Left cardiac atrium (tissue), 4 donors: ENCODE results near the gene NRCAM. TPM values are rescaled to one million over a fixed set of nuclear protein-coding genes. Genes with fewer than 3 reads are reported as not detected.
"Not testable (repeated sequence)": the region's sequence is repeated elsewhere in the genome, so short reads cannot be mapped to it uniquely, and the experiment has no call there.

Experiments
- ATAC-seq, 2 donors: fragments of 200-7000 bp; cut with Tn5 transposase; one replicate each; pipeline ENCODE4 v1.9.1; 2020; ENCODE audit warnings: mild to moderate bottlenecking in 2 of 2, moderate library complexity in 2 of 2
- DNase-seq: peaks from one replicate; pipeline ENCODE4 v3.0.0-alpha.2; 2020
- intact Hi-C, 2 donors: fragments of 100-400 bp; cut with DNase I; formaldehyde crosslinking; loops; one replicate each; pipeline versions ENCODE4 v1.14.1 to v1.15.1; 2022 to 2023
- total RNA-seq, 2 donors: library from RNA; stranded (reverse); fragmentation: NEBNext Ultra II Directional; extraction: Animal tissue kit (Norgen Biotek cat#: 25700); gene quantifications; one replicate each; pipeline ENCODE4 v1.2.1, GENCODE V29; 2021
- donor health status: DM: no; HTN: yes; CAD: no.
- donor health status: DM: no; HTN: yes; CAD: no; lungs with severe emphysema.
- donor health status: DM: yes; HTN: yes; CAD: no.
- donor health status: Dilated cardiomyopathy.

Gene NRCAM
- total RNA-seq, 2 donors from 2014 or later = 0.47 to 3.4 TPM

DNA sequence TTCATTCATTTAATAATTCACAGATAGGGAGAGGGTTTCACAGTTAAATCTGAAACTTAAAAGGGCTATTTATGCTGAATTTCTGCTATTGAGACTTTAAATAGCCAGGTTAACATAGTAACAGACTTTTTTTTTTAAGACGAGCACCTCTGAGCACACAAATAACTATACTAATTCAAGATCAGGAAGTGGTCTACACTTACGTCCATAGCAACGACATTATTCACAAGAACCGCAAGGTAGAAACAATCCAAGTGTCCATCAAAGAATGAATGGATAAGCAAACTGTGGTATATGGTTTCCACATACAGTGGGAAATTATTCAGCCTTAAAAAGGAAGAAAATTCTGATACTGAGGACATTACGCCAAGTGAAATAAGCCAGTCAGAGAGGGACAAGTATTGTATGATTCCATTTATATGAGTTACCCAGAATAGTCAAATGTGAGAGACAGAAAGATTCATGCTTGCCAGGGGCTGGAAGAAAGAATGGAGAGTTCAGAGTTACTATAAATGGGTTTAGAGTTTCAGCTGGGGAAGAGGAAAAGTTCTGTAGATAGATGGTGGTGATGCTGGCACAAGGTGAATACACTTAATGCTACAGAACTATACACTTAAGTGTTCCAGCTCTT, 185.7 kb downstream of the NRCAM start:
- intact Hi-C loops = no loop called here
- ATAC-seq = no peak
- no peak for DNase-seq

DNA sequence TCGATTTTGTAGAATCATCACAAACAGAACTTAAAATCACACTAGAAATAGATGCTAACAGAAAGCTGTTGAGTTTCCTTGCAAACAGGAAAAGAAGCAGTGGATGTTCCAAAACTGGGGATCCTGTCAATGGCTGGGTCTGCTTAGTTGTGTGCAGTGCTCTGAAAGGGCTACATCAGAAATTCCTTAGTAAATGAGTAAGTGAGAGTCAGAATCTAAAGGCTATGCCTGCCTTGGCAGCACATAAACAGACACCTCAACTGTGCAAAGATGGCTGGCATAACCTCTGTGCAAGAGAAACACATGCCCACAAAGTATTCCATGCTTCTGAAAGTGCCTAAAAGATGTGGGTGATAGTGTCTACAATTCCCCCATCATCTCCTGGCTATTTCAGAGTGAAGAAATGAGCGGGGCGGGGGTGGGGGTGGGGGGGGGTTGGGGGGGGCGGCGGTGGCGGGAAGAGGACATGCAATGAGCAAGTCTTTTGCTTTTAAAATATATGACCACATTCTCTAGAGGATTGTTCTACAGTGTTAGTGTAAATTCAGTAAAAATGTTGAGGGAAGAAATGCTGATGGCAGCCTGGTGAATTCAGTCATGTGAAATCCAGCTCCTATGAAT, 187.9 kb downstream of the NRCAM start:
- DNase-seq (no peak), ATAC-seq (no peak)
- intact Hi-C loops = loop anchor here in 1 of 2 donors (10.0 kb wide), 1 partner anchor 86 kb away; no protein-coding TSS in a partner anchor

DNA sequence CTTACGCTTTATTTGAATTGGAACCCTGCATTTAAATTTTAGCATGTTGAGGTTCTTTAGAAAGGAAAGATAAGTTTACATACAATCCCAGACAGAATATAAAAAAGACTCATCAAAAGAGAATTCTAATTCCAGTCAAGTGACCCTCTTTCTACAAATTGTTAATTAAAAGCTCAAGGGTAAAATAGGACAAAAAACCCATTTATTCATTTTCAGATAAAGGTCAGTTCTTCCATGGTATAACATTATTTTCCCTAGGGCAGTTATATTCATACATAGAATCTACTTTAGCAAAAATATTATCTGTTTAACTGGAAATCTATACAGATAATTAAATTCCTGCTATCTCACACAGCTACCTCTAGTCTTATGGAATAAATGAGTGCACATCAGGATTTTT, 188.6 kb downstream of the NRCAM start:
- ATAC-seq (no peak), DNase-seq (no peak)
- intact Hi-C loops = loop anchor here in 1 of 2 donors (10.0 kb wide), 1 partner anchor 87 kb away; no protein-coding TSS in a partner anchor

GRCh38 chr7:108266491-108266890, 189.7 kb downstream of the NRCAM start:
- ATAC-seq = no peak
- DNase-seq = no peak
- intact Hi-C loops = loop anchor here in 1 of 2 donors (10.0 kb wide), 1 partner anchor 88 kb away; no protein-coding TSS in a partner anchor

- DNase-seq (no peak), ATAC-seq (no peak)
- intact Hi-C loops = loop anchor here in 1 of 2 donors (10.0 kb wide), 1 partner anchor 89 kb away; no protein-coding TSS in a partner anchor
Observed at GRCh38 chr7:108266035-108266434, 190.2 kb downstream of the NRCAM start.

GRCh38 chr7:108265007-108265406, 191.2 kb downstream of the NRCAM start:
- intact Hi-C loops = loop anchor here in 1 of 2 donors (10.0 kb wide), 1 partner anchor 90 kb away; no protein-coding TSS in a partner anchor
- ATAC-seq = no peak
- DNase-seq = no peak

DNA sequence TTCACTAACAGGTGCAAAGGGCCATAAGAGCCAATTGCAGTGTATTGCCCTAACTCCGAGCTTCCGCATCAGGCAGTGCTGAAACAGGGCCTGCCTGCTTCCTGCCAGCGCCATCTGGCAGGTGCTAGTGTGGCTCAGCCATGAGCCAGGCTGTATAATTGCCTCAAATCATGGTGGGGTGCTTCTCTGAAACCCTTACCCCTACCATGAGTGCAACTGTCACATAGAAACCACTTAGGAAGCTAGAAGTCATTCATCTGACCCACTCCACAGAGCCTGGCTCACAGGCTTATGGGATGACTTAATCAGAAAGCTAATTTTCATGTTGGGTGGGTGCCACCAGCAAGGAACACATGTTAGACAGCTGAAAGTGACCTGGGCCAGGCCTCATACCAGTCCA, 192.8 kb downstream of the NRCAM start:
- intact Hi-C loops = loop anchor here in 1 of 2 donors (10.0 kb wide), 1 partner anchor 91 kb away; no protein-coding TSS in a partner anchor
- DNase-seq (no peak), ATAC-seq (no peak)

- DNase-seq = no peak
- intact Hi-C loops = loop anchor here in 1 of 2 donors (10.0 kb wide), 1 partner anchor 93 kb away; no protein-coding TSS in a partner anchor
- ATAC-seq = no peak
Observed at GRCh38 chr7:108261560-108262255, 194.5 kb downstream of the NRCAM start.

DNA sequence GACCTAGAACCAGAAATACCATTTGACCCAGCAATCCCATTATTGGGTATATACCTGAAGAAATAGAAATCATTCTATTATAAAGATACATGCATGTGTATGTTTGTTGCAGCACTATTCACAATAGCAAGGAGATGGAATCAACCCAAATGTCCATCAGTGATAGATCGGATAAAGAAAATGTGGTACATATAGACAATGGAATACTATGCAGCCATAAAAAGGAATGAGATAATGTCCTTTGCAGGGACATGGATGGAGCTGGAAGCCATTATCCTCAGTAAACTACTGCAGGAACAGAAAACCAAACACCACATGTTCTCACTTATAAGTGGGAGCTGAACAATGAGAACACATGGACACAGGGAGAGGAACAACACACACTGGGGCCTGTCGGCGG, 196.8 kb downstream of the NRCAM start:
- ATAC-seq, DNase-seq, intact Hi-C loops: not testable (repeated sequence)

- intact Hi-C loops = no loop called here
- ATAC-seq (no peak), DNase-seq (no peak)
Observed at GRCh38 chr7:108257954-108258353, 198.3 kb downstream of the NRCAM start.

DNA sequence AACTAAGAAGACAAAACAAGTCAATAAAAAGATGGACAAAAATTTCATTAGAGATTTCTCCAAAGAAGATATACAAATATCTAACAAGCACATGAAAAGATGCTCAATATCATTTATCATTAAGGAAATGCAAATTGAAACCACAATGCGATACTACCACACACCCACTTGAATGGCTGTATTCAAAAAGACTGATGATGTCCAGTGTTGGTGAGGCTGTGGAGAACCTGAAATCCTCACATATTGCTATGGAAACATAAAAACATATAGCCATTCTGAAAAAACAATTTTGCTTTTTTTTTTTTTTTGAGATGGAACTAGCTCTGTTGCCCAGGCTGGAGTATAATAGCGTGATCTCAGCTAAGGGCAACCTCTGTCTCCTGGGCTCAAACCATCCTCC, 202.0 kb downstream of the NRCAM start:
- intact Hi-C loops = no loop called here
- DNase-seq = no peak
- no peak for ATAC-seq

DNA sequence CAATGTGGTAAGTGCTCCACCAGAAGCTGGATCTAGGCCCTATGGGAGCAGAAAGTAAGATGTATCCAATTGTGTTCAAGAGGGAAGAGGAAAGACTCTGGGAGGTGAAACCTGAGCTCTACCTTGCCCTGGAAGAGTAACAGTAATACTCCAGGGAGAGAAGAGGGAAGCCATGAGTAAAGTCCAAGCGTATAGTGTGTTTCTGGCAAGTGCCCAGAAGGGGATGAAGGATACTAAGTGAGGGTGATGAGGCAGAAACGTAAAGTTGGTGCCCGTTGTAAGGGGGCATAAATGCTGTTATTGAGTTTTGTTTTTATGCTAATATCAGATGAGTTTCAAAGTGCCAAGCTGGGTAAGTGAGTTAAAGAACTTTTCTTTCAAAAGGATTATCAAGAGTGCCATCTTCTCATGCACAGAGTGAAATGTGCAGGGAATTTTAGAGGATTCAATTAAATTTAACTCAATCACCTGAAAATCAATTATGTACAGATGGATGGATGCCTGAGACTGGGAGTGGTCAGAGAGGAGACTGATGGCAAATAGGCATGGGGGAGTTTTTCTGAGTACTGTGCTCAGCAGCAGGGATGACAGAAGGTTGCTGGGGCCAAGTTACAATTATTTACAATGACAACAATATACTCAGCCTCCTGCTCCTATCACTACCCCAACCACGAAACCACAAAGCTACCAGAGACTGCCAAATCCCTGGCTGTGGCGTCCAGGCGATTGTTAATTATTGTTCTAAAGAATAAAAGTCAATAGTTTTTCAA, 202.8 kb downstream of the NRCAM start:
- DNase-seq (no peak), ATAC-seq (no peak)
- intact Hi-C loops = no loop called here

- intact Hi-C loops = no loop called here
- ATAC-seq = no peak
Observed at GRCh38 chr7:108252177-108252576, 204.1 kb downstream of the NRCAM start.

DNA sequence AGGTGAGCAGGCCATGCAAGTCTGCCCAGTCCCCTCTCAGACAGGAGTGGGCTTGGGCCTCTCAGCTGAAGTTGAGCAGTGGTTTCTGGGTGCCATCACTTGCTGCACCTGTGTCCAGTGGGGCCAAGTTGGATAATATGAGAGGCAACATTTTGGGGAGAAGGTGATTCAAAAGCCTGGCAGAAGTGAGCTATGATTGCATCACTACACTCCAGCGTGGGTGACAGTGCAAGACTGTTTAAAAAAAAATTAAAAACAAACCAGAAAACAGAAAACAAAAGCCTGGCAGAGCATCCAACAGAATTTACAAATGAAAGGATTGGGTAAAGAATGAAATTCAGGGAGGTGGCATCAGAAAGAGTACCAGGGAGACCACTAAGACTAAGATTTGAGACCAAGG, 204.5 kb downstream of the NRCAM start:
- no peak for ATAC-seq
- intact Hi-C loops = no loop called here
- DNase-seq = no peak

More at GRCh38 chr7:108252177-108252576, 204.1 kb downstream of the NRCAM start:
- DNase-seq = no peak

DNA sequence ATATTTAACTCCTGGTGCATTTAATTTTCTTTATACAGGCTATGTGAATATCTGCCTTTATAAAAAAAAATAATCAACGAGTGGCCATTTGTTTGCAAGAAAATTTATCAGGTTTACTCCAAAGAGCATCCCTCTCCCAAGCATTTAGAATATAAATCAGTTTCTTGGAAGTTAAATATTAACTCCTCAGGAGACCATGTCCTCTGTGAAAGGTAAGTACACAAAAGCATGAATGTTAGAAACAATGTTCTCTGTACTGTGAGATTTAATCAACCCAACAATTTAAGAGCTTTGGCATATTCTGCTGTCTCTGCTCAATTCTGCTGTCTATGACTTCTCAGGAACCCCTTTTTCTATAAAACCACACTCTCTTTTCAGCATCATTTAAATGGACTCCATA, 206.8 kb downstream of the NRCAM start:
- no peak for ATAC-seq
- intact Hi-C loops = no loop called here
- no peak for DNase-seq

GRCh38 chr7:108248821-108249220, 207.4 kb downstream of the NRCAM start:
- intact Hi-C loops = no loop called here
- no peak for ATAC-seq
- DNase-seq = no peak

GRCh38 chr7:108248418-108248817, 207.8 kb downstream of the NRCAM start:
- DNase-seq = no peak
- intact Hi-C loops = no loop called here

DNA sequence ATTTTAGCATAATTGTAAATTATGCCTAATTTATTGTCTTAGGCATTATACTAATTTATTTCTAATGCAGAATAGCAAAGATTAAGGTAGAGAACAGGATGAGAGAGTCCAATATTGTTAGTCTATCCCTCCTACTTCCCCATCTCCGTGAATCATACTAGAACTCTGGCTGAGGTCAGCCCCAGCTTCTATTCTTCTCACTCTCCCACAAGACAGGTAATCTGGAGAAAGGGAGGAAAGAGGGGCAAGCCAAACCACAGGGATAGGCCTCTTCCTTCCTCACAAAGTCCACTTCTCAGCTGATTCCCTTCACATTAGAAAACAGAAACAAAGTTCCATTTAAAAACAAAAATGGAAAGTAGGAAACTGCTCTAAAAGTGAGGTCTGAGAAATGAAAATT, 208.6 kb downstream of the NRCAM start:
- ATAC-seq = no peak
- intact Hi-C loops = no loop called here
- no peak for DNase-seq

More at GRCh38 chr7:108248418-108248817, 207.8 kb downstream of the NRCAM start:
- ATAC-seq = no peak

DNA sequence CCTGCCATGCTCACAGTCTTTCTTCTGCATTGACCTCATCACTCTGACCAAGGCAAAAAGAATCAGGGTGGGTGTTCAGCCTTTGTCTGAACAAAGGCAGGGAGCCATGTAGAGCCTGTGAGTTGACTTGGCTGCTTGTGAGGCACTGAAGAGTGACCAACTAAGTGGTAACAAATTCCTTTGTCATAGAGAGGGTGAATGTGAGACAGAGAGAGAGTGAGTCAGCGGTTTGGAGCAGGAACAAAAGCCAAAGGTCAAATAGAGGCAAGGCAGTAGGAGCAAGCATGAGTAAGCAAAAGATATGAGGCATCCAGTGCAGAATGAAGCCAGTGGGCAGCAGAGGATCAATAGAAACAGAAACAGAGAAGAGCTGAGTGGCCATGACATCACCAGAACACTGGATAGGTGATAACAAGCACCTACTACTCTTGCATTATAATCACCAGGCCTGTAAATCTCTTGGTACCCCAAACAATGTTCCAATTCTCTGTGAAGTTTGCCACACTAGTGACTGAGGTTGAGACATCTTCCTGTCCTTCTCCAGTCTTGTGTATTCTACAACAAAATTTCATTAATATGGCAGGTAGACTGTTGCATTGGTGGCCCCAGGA, 209.9 kb downstream of the NRCAM start:
- intact Hi-C loops = no loop called here
- ATAC-seq (peak in 1 of 2 donors; percentile 75), DNase-seq (peak; percentile 31)
